ENCODE results near the gene ADAT3.

- TF ChIP-seq CTCF (IDR thresholded peaks at IDR 0.05; ENCODE audit: poor library complexity) (no peak), EZH2phosphoT487 (IDR thresholded peaks at IDR 0.05; ENCODE audit: low read depth, severe bottlenecking, unreplicated experiment) (no peak)
These were observed 38.4 kb upstream of the ADAT3 start for GRCh38 chr19:1866693-1867348.
